SH-SY5Y (cell line): ENCODE data around the gene OR10X1.

Experiments used
- GATA2 ChIP-seq: IDR thresholded peaks from 2 replicates; pipeline ENCODE4 v1.6.1; 2011; ENCODE audit warnings: mild to moderate bottlenecking, low read depth, low read length
- GATA3 ChIP-seq: IDR thresholded peaks from 2 replicates; pipeline ENCODE4 v1.6.1; 2011; ENCODE audit warnings: low read depth, mild to moderate bottlenecking, low read length, moderate library complexity

DNA sequence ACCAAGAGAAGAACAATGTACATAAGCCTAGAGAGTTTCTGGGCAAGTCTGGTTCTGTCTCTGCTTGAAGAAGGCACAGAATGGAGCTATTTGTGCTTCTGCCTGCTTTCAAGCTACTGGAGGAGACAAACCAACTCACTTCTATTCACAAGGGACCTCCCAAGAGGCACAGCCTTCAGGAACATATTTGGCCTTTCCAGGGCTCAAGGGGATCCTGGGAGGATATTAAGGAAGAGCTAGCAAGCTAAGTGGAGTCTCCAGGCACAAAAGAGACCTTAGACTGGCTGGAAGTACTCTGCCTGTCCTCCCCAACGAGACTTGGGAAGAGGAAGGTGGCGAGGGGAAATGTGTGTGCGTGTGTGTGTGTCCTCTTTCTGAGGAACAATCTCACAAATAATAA lies 25.3 kb downstream of the OR10X1 start, which contains the start of gene OR6Y1:
- TF ChIP-seq GATA3 = no peak
- no peak for TF ChIP-seq GATA2
